MM.1S (cell line): ENCODE results near the gene DHX30.

Experiments used
- EZH2 ChIP-seq: fragments of 300-600 bp; sonication (generic); optimal IDR thresholded peaks from 2 replicates; pipeline ENCODE3; 2017; ENCODE audit warnings: low read depth, mild to moderate bottlenecking, antibody characterized with exemption, low read length, mixed read lengths
- EZH2phosphoT487 ChIP-seq: fragments of 300-600 bp; sonication (generic); IDR thresholded peaks from 2 replicates; pipeline ENCODE4 v1.6.1; 2018; ENCODE audit warnings: antibody characterized with exemption, low read length
- TF ChIP-seq, protein P1 (sequence below): fragments of 300-600 bp; sonication (generic); IDR thresholded peaks from 2 replicates; pipeline ENCODE4 v1.5.1; 2016; ENCODE audit warnings: antibody characterized with exemption, low read length, mixed read lengths

DNA sequence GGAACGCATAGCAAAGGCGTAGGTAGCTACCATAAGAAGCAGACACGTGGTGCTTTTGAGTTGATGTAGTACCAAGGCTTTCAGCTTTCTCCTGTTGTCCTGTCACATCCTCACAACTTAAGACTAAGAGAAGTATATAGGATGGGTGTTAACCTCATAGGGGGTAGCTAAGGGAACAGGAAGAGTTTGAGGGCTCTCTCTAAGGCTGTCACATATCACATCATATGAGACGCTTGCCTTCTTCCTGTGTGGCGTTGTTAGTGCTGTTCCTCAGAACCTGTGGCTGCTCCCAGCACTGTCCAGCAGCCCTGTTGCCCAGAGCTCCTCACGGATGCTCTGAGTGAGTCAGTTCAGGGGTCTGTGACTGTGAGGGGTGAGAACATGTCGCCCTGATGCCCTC is 14.7 kb downstream of the DHX30 start:
- TF ChIP-seq, protein P1, sequence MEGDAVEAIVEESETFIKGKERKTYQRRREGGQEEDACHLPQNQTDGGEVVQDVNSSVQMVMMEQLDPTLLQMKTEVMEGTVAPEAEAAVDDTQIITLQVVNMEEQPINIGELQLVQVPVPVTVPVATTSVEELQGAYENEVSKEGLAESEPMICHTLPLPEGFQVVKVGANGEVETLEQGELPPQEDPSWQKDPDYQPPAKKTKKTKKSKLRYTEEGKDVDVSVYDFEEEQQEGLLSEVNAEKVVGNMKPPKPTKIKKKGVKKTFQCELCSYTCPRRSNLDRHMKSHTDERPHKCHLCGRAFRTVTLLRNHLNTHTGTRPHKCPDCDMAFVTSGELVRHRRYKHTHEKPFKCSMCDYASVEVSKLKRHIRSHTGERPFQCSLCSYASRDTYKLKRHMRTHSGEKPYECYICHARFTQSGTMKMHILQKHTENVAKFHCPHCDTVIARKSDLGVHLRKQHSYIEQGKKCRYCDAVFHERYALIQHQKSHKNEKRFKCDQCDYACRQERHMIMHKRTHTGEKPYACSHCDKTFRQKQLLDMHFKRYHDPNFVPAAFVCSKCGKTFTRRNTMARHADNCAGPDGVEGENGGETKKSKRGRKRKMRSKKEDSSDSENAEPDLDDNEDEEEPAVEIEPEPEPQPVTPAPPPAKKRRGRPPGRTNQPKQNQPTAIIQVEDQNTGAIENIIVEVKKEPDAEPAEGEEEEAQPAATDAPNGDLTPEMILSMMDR: no peak
- no peak for TF ChIP-seq EZH2
- TF ChIP-seq EZH2phosphoT487: no peak
